ENCODE data around the gene PODN.
A peak's percentile ranks its signal among the peaks of the same experiment; 100 is the strongest.

PODN gene, protein sequence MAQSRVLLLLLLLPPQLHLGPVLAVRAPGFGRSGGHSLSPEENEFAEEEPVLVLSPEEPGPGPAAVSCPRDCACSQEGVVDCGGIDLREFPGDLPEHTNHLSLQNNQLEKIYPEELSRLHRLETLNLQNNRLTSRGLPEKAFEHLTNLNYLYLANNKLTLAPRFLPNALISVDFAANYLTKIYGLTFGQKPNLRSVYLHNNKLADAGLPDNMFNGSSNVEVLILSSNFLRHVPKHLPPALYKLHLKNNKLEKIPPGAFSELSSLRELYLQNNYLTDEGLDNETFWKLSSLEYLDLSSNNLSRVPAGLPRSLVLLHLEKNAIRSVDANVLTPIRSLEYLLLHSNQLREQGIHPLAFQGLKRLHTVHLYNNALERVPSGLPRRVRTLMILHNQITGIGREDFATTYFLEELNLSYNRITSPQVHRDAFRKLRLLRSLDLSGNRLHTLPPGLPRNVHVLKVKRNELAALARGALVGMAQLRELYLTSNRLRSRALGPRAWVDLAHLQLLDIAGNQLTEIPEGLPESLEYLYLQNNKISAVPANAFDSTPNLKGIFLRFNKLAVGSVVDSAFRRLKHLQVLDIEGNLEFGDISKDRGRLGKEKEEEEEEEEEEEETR

DNA sequence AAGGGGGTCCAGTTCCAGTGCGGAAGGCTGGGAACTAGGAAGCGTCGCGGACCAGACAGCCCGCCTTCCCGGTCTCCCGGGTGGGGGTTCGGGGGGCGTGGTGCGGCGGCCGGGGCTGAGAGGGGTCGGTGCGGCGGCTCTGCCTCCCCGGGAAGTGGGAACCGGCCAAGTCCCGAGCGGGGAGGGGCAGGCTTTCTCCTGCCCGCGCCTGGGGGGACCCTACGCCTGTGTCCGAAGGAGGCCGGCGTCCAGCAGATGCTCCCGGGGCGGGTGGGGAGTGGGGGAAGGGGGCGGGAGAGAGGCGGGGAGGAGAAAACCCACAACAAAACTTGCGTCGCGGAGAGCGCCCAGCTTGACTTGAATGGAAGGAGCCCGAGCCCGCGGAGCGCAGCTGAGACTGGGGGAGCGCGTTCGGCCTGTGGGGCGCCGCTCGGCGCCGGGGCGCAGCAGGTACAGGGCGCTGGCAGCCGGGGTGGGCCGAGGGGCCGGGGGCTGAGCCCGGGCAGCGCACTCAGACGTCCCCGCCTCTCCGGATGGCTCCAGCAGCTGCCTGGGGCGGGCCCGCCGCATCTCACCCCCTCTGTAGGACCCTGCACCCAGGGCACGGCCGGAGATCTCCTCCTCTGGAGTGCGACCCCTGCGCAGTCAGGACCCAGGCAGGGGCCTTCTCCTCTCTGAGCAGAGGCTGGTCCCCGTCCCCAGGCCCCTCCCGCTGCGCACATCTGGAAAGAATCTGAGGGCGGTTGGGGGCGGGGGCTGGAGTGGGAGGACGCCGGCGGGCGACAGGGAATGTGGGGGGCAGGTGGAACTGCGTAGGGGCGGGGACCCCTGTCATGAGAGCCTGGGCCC, at the start of gene PODN:
Gene PODN (plus strand): TSS at position 355 of the 849 bp plus-strand sequence. CDS start 7,643 bp downstream, outside the sequence.
- DNase-seq, result peak in 1 of 2 donors; percentile 3

DNA sequence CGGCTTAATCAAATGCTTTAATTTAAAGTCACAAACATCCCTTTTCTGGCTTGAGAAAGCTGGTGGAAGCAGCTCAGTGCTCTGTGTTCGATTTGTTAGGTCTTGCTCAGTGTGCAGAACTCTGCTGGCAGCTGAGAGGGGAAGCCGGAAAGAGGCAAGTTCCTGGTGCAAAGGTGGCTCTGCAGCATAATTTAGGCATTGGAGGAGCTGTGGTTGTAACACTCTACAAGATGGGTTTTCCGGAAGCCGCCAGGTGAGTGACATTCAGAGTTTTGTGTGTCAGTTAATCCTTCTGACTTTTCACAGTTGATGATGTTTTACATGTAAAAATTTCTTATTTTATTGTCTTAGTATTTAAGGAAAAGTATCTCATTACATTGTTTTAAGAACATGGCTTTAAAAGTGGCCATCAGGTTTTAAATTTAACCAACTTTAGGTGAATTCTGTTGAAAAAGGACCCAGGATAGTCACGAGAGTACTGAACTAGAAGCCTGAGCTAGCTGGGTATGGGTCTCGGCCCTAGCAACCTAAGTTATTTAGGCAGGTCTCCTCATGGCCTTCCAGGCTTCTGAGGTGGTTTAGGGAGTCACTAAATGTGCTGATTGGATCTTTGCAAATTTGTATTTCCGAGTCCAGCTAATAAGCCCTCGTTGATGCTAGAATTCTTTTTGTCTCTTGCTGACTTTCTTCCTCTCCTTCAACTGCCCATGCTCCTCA, 47.1 kb upstream of the PODN start:
- DNase-seq, result peak; percentile 82 to 91

DNA sequence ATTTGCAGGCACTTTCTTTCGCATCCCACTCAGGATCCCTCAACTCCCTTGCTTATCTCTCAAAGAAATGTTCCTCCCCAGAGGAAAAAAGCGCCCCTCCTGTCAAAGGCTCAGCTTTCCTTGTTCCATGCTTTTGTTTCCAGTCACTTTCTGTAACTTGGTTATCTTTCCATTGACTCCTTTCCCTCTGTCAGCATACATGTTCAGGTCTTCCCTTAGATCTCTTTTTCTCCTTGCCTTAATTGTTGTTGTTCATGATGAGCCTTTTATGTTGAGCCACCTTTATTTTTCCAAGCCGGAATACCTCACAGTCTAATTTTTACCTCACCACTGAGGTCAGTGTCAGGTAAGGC, 46.5 kb upstream of the PODN start:
- DNase-seq, result no peak

DNA sequence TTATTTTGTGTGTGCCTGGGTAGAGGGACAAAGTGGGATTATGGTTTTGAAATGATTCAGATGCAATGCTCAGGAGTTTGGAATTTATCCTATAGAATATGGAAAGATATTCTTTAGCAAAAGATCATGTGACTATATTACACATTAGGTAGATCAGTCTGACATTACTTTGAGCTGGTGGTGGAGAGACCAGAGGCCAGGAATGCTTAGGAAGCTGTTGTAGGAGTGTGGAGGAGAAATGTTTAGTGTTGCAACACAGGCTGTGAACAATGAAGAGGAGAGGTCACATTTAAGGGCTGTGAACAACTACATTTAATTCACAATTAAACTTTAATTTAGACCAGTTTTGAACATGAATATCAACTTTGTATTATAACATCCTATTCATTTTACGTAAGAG, 45.3 kb upstream of the PODN start:
- no peak for DNase-seq

DNA sequence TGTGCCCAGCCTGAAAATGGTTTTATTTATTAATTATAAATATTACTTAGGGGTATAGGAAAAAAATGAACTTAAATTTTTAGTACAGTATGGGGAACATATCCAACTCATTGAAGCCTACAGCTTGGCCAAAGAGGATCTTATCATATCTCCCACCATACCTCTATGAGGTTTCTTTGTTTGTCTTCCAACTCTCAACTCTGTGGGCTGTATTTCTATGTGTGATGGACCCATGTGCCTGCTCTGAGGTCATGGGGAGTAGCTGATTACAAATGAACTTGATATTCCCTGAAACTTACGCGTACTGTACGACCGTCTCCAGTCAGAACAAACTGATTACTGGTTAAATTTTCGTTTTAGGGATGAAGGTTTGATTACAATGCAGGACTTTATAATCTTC, 41.4 kb upstream of the PODN start:
- no peak for DNase-seq

DNA sequence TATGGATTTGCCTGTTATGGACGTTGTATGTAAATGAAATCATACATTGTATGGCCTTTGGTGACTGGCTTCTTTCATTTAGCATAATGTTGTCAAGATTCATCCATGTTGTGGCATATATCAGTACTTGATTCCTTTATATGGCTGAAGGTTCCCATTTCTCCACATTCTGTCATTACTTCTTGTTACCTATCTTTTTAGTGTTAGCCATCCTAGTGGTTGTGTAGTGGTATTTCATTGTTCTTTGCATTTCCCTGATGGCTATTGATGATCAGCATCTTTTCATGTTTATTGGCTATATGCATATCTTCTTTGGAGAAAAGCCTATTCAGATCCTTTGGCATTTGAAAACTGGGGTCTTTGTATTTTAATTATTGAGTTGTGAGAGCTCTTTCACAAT, 39.8 kb upstream of the PODN start:
- DNase-seq, result no peak

DNA sequence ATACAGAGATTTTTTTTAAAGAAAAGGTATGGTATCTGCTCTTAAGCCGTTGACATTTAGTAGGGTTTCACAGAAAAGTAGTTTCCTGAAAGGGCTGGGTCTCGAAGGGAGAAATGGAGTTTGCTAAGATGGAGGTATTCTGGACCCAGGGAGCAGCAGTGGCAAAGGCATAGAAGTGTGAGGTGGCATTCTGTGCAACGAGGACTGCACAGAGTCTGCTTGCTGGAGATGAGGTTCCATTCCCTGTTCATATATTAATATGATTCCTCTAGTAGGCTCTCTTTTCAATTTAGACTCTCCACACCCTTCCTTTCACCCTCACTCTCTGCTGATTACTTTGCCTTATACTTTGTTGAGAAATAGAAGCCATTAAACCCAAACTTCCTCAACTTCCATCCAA, 38.5 kb upstream of the PODN start:
- DNase-seq, result no peak

DNA sequence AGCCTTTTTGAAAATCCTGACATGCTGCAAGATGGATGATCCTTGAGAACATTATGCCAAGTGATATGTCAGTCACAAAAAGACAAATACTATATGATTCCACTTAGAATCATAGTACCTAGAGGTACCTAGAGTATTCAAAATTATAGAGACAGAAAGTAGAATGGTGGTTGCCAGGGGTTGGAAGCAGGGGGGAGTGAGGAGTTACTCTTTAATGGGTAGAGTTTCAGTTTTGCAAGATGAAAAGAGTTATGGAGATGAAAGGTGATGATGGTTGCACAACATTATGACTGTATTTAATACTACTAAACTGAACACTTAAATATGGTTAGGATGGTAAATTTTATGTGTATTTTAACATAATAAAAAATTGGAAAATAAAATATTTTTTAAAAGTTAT, 37.9 kb upstream of the PODN start:
- no peak for DNase-seq

DNA sequence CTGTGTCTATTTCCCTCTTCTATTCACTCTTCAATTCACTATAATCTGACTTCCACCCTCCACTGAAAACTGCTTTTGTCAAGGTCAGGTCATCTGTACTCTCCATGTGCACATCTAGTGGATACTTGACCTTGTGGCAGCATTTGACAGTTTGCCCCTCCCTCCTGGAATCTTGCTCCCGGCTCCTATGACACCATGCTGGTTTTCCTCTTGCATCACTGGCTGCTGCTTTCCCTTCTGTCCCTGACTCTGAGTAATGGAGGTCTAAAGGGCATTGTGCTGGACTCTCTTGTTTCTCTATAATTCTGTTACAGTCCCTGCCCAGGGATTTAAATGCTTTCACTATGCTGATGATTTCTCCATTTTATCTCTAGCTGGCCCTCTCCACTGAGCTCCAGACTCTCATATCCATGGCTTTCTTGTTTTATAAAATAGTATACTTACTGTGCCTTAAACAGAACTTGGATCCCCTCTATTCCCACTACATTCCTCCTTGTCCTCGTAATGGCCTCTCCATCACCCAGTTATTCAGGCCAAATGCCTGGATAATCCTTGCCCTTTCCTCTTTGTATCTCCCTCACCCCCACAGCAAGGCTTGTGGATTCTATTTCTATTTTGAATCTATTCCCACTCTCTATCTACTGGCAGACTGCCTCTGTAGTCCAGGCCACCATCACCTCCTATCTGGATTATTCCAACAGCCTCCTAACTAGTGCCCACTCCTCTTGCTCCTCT, 36.8 kb upstream of the PODN start:
- DNase-seq, result no peak

DNA sequence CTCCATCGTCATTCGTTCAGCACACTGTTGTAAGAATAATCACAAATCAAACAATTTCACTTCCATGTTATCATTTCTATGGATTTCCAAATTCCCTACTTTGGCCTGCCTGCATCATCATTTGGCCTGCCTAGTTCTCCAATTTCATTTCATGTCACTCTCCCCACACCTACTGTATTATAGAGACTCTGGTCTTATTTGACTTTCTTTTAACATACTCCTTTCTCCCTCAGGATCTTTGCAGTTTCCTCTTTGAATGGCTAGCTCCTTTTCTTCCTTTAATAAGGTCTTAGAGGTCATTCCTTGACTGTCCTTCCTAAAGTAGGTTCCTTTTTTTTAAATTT, 36.3 kb upstream of the PODN start:
- no peak for DNase-seq

DNA sequence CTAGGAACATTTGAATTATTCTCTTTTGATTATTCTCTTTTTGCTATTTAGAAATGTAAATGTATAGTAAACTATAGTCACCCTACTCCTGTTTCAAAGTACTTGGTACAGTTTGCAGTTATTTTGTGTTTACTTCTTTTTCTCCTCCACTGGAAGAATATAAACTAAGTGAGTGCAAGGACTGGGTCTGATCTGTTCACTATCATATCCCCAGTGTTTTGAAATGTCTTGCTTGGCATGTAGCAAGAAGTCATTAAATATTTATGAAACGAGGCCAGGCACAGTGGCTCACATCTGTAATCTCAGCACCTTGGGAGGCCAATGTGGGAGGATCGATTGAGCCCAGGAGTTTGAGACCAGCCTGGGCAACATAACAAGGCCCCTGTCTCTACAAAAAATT, 35.8 kb upstream of the PODN start:
- DNase-seq, result no peak

DNA sequence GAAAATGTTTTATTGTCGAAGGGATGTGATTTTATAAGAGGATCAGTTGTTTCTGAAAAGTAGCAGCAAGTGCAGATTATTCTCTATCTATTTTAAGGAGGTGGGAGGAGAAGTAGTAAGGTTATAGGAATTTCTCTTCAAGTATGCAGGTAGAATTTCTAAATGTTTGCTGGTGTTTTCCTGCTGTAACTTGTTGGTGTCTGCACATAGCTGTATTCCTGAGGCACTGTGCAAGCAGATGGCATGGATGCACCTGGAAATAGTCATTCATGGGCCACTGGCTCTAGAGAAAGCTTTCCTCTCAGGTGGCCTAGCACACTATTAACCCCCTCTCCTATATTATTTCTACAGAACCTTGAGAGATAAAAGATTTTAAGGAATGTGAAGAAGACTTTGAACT, 30.3 kb upstream of the PODN start:
- DNase-seq, result no peak

DNA sequence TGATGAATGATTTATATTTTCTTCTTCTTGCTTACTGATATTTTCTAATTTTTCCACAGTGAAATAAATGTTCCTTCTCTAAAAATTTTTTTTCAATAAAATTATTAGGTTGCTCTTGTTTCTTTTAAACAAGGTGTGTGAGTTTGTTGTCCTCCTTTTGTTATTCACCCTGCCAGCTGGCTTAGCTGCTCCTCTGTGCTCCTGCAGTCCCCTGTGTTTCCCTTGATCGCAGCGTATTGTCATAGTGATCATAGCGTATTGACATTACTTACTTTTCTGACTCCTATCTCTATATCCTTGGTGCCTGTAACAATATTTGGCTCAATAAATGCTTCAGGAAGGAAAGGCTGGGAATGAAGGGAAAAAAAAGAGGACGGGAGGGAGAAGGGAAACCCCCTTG, 24.9 kb upstream of the PODN start:
- DNase-seq, result no peak

DNA sequence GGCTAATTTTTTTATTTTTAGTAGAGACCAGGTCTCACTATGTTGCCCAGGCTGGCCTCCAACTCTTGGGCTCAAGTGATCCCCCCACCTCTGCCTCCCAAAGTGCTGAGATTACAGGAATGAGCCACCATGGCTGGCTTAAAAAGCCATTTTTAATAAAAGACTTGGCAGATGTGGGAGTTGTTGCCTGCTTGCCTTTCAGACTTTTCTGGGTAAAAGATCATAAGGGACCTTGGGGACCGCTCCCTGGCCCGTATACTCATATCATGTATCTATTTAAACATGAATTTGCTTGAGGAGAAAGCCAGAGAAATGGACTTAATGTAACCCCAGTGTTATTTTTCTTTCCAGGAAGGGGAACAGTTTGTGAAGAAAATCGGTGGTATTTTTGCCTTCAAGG, 23.4 kb upstream of the PODN start:
- DNase-seq, result no peak

DNA sequence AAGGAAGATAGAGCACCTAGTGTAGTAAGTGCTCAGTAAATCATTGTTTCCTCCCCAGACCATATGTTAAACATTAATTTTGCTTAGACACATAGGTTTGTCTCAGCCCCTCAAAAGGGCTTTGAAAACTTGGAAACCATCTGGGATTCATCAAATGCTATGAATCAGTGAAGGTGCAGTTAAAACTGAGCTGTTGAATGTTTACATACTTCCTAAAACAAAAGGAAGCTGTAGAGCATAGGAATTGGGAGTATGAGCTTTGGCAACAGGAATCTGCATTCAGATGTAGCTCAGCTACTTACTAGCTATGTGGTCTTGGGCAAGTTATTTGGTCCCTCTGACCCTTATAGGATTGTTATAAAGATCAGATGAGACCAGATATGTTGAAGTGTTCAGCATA, 18.7 kb upstream of the PODN start:
- no peak for DNase-seq

DNA sequence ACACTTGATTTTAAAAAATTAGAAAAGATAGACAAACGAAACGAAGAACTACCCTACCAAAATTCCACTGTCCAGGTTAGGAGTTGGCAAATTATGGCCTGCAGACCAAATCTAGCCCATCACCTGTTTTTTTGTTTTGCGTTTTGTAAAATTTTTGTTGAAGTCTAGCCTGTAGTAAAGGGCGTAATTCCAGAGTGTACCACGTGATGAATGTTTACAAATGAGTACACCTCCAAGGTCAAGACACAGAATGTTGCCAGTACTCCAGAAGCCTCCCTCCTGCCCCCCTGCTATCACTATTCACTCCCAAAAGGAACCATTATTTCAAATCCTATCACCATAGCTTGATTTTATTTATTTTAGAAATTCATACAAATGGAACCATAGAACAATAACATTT, 17.1 kb upstream of the PODN start:
- no peak for DNase-seq

DNA sequence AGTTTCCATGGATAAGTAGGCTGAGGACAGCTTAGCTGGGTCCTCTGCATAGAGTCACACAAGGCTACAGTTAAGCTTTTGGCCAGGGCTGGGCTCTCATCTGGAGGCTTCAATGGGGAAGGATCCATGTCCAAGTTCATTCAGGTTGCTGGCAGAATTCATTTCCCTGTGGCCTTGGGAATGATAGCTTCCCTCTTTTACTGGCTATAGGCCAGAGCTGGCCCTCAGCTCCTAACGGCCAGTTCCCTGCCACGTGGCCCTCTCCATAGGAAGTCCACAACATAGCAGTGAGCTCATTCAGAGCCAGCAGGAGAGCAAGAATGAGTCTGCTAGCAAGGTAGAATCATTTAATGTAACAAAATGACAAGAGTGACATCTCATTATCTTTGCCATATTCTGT, 15.1 kb upstream of the PODN start:
- DNase-seq, result no peak

DNA sequence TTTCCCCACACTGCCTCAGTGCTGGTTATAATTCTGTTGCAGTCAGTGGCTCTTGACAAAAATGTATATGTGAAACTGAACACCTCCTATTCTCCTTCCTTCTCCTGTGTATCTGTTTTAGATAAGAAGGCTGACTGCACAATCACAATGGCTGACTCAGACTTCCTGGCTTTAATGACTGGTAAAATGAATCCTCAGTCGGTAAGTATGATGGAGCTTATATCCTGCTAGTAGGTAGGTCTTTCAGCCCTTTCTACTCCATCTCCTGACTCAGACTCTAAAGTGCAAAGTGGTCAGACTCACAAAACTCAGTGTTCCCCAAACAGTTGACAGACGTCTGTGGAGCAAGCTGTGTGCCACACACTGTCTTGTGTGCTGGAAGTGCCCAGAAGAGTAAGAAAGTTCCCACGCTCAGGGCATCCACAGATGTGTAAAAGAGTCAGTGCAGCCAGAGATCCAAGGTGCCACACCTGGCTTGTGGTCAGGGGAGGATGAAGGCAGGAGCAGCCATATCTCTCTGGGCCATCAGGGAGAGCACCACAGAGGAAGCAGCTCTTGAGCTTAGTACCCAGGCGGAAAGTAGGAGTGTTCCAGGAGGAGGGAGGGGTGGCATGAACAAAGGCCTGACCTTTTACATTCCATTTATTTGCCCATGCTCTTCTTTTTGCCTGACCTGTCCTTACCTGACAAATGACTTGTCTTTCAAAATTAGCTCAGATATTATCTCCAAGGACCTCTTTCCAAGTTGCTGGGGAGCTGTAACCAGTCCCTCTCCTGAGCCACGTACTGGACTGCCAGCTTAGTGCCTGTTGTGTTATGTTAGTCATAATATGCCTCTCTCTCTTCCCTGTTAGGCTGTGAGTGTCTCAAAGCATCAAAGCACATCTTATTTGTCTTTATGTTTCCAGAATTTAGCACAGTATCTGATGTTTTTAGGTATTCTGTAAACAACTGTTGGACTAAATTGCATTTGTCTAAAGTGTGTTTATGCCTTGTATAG, 14.0 kb upstream of the PODN start:
- no peak for DNase-seq

DNA sequence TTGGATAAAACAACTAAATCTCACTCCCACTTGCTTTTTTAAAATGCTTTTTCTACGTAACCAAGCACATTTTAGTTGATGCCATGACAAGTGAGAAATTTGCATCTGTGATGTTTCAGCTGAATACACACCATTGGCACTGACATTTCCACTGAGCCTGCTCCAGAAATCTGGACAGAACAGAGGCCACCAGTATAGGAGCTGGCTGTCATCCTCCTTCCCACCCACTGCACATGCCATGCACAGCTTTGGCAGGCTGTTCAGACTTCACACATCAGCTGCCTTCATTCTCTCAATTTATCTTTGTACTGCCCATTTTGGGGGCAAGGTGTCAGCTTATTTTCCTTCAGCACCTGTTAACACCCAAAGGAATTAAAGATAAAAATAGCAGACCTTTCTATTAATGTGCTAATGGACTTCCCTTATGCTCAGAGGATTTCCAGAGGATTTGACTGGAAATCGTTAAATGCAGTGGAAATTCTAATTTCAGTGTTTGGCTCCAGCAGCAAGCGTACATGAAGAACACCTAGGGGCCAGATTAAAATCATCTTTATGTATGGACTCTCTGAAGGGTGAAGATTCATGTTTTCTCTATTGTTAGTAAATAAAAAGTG, 12.9 kb upstream of the PODN start:
- DNase-seq, result no peak

DNA sequence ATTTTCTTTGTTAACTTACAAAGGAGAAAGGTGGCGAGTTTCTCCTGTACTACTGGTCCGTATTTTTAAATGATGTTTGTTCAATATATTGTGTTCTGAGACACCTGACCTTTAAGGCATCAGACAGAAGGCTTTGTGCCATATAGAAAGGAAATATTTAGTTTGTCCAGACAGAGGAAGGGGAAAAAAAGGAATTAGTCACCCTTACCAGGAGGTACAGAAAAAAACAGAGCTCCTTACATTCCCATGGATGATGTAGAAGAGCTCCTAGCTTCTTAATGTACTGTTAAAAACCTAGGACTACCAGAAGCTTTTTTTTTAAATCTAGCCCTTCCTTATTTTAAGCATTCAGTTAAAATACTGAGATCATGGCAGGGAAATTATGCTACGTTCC, 12.4 kb upstream of the PODN start:
- no peak for DNase-seq

DNA sequence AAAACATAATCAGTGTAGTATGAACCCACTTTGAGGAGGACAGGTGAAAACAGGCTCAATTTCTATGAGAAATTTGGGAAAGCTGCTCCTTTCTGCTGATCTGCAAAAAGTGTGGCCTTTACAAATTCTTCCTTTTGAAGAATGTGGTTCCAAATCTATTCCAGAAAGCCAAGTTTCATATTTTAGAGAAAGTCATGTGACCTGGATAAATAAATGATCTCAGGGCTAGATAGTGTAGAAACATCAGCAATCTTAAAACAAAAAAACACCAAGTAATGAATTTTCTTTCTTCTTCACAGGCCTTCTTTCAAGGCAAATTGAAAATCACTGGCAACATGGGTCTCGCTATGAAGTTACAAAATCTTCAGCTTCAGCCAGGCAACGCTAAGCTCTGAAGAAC, 11.7 kb upstream of the PODN start:
- DNase-seq, result no peak

Measured in CD4-positive, alpha-beta T cell treated with Interferon alpha-2 for 1 hour (primary cell).